ENCODE measurements around the gene IL12RB2.

IL12RB2 gene

GRCh38 chr1:67381154-67381553 is 73.5 kb downstream of the IL12RB2 start:
- H3K9me3 ChIP-seq (ENCODE audit: control insufficient read depth, low read length) = no peaks in the 10 kb centered on the region
- H3K4me1 ChIP-seq = peaks cover 19% of the 10 kb centered on the region
- no peaks in the 10 kb centered on the region for H3K79me2 ChIP-seq
- no peak for TF ChIP-seq CTCF (IDR thresholded peaks at IDR 0.05)
- no peak overlapping the region for H3K4me2 ChIP-seq (ENCODE audit: low read length)
- H3K27me3 ChIP-seq (ENCODE audit: control insufficient read depth, insufficient read depth, low read length) = no peaks in the 10 kb centered on the region
- no peak overlapping the region for H3K4me3 ChIP-seq (ENCODE audit: low read depth, low read length)
- peak overlapping the region; percentile 36 for H3K27ac ChIP-seq
- no peak overlapping the region for H2AFZ ChIP-seq
- no peak overlapping the region for H3K9ac ChIP-seq
- no peaks in the 10 kb centered on the region for H3K36me3 ChIP-seq (ENCODE audit: control insufficient read depth, insufficient read depth, low read length)

- H3K4me2 ChIP-seq (ENCODE audit: low read length) = no peak overlapping the region
- no peak for TF ChIP-seq CTCF (IDR thresholded peaks at IDR 0.05)
- H3K9ac ChIP-seq = no peak overlapping the region
- peak overlapping the region; percentile 61 for H3K27ac ChIP-seq
- no peaks in the 10 kb centered on the region for H3K79me2 ChIP-seq
- no peaks in the 10 kb centered on the region for H3K36me3 ChIP-seq (ENCODE audit: control insufficient read depth, insufficient read depth, low read length)
- H2AFZ ChIP-seq = no peak overlapping the region
- no peaks in the 10 kb centered on the region for H3K27me3 ChIP-seq (ENCODE audit: control insufficient read depth, insufficient read depth, low read length)
- no peaks in the 10 kb centered on the region for H3K9me3 ChIP-seq (ENCODE audit: control insufficient read depth, low read length)
- H3K4me1 ChIP-seq = peaks cover 12% of the 10 kb centered on the region
- H3K4me3 ChIP-seq (ENCODE audit: low read depth, low read length) = no peak overlapping the region
These were observed 74.6 kb downstream of the IL12RB2 start for GRCh38 chr1:67382292-67382691.

GRCh38 chr1:67383999-67384638 is 76.4 kb downstream of the IL12RB2 start:
- Histone ChIP-seq H3K27me3 (ENCODE audit: control insufficient read depth, insufficient read depth, low read length) (no peaks in the 10 kb centered on the region), H3K36me3 (ENCODE audit: control insufficient read depth, insufficient read depth, low read length) (no peaks in the 10 kb centered on the region), H3K27ac (peak overlapping the region; percentile 61), H3K4me2 (ENCODE audit: low read length) (no peak overlapping the region), H3K79me2 (no peaks in the 10 kb centered on the region), H3K9ac (no peak overlapping the region), H3K4me1 (peaks cover 6% of the 10 kb centered on the region), H3K4me3 (ENCODE audit: low read depth, low read length) (no peak overlapping the region), H2AFZ (no peak overlapping the region), H3K9me3 (ENCODE audit: control insufficient read depth, low read length) (no peaks in the 10 kb centered on the region)
- TF ChIP-seq CTCF (IDR thresholded peaks at IDR 0.05) = no peak

GRCh38 chr1:67390041-67390887 is 82.6 kb downstream of the IL12RB2 start:
- Histone ChIP-seq H3K4me2 (ENCODE audit: low read length) (peak overlapping the region; percentile 20), H3K36me3 (ENCODE audit: control insufficient read depth, insufficient read depth, low read length) (no peaks in the 10 kb centered on the region), H2AFZ (no peak overlapping the region), H3K4me3 (ENCODE audit: low read depth, low read length) (no peak overlapping the region), H3K9me3 (ENCODE audit: control insufficient read depth, low read length) (no peaks in the 10 kb centered on the region), H3K4me1 (peaks cover 11% of the 10 kb centered on the region), H3K9ac (no peak overlapping the region), H3K27me3 (ENCODE audit: control insufficient read depth, insufficient read depth, low read length) (no peaks in the 10 kb centered on the region), H3K27ac (peak overlapping the region; percentile 42), H3K79me2 (no peaks in the 10 kb centered on the region)
- TF ChIP-seq CTCF (IDR thresholded peaks at IDR 0.05) = no peak

Data from parathyroid adenoma (tissue), 2 donors.